GM19455 (cell line): ENCODE results near the gene PADI4.

Experiments
- ATAC-seq: cut with Tn5 transposase; IDR thresholded peaks from one replicate; pipeline ENCODE4 v1.9.1; 2021; ENCODE audit not compliant: unreplicated experiment

PADI4 gene

GRCh38 chr1:17347769-17348592 is 40.0 kb downstream of the PADI4 start:
- no peak for ATAC-seq

GRCh38 chr1:17348593-17349234 is 40.7 kb downstream of the PADI4 start:
- no peak for ATAC-seq

GRCh38 chr1:17350083-17350482 is 42.1 kb downstream of the PADI4 start:
- no peak for ATAC-seq

- ATAC-seq = no peak
These were observed 43.0 kb downstream of the PADI4 start for GRCh38 chr1:17350928-17351446.

- ATAC-seq = no peak
These were observed 43.8 kb downstream of the PADI4 start for GRCh38 chr1:17351598-17352324.

- ATAC-seq = no peak
These were observed 44.5 kb downstream of the PADI4 start for GRCh38 chr1:17352419-17352909.

GRCh38 chr1:17355898-17356297 is 47.9 kb downstream of the PADI4 start:
- ATAC-seq = no peak

- ATAC-seq = no peak
These were observed 48.5 kb downstream of the PADI4 start for GRCh38 chr1:17356387-17357026.

- no peak for ATAC-seq
These were observed 50.6 kb downstream of the PADI4 start for GRCh38 chr1:17358557-17358956.

GRCh38 chr1:17359031-17359430 is 51.0 kb downstream of the PADI4 start:
- no peak for ATAC-seq

- no peak for ATAC-seq
These were observed 51.8 kb downstream of the PADI4 start for GRCh38 chr1:17359808-17360207.

- no peak for ATAC-seq
These were observed 52.4 kb downstream of the PADI4 start for GRCh38 chr1:17360272-17360956.

- ATAC-seq = no peak
These were observed 53.7 kb downstream of the PADI4 start for GRCh38 chr1:17361687-17362086.

- ATAC-seq = no peak
These were observed 55.4 kb downstream of the PADI4 start for GRCh38 chr1:17363351-17363750.

- no peak for ATAC-seq
These were observed 55.8 kb downstream of the PADI4 start for GRCh38 chr1:17363771-17364170.

GRCh38 chr1:17365293-17365692 is 57.3 kb downstream of the PADI4 start:
- ATAC-seq = no peak

GRCh38 chr1:17369466-17369865 is 61.5 kb downstream of the PADI4 start:
- no peak for ATAC-seq

- ATAC-seq = no peak
These were observed 62.6 kb downstream of the PADI4 start for GRCh38 chr1:17370618-17371017.

GRCh38 chr1:17371896-17372295 is 63.9 kb downstream of the PADI4 start, which contains the start of gene PADI6:
Gene PADI6 (plus strand): TSS chr1:17372196. CDS start chr1:17372246, 50 bp downstream.
- no peak for ATAC-seq

GRCh38 chr1:17372955-17373354 is 65.0 kb downstream of the PADI4 start:
- no peak for ATAC-seq
